Mucosa of rectum (tissue), 2 donors: ENCODE results near the gene PSD4.
"Not testable (repeated sequence)": the region's sequence is repeated elsewhere in the genome, so short reads cannot be mapped to it uniquely, and the experiment has no call there.

ENCODE experiments used
- H3K27ac ChIP-seq, 2 donors: one replicate each; pipeline ENCODE4 v1.7.0; 2013; ENCODE audit warnings: inconsistent platforms in 2 of 2, low read depth in 2 of 2, low read length in 2 of 2
- H3K27me3 ChIP-seq, 2 donors: one replicate each; pipeline ENCODE4 v1.7.0; 2013; ENCODE audit warnings: low read length in 2 of 2; ENCODE audit not compliant: control insufficient read depth in 2 of 2, insufficient read depth in 2 of 2
- H3K36me3 ChIP-seq, 2 donors: one replicate each; pipeline ENCODE4 v1.7.0; 2013; ENCODE audit warnings: low read length in 2 of 2; ENCODE audit not compliant: control insufficient read depth in 2 of 2, insufficient read depth in 2 of 2
- H3K4me1 ChIP-seq, 2 donors: one replicate each; pipeline ENCODE4 v1.7.0; 2013; ENCODE audit warnings: low read length in 2 of 2, mild to moderate bottlenecking in 1 of 2; ENCODE audit not compliant: control insufficient read depth in 2 of 2, insufficient read depth in 2 of 2
- H3K4me3 ChIP-seq, 2 donors: one replicate each; pipeline ENCODE4 v1.7.0; 2013; ENCODE audit warnings: low read length in 2 of 2
- H3K9ac ChIP-seq, 2 donors: one replicate each; pipeline ENCODE4 v1.7.0; 2013; ENCODE audit warnings: low read length in 2 of 2, low read depth in 1 of 2, mild to moderate bottlenecking in 1 of 2
- H3K9me3 ChIP-seq, 2 donors: one replicate each; pipeline ENCODE4 v1.7.0; 2013; ENCODE audit warnings: low read length in 2 of 2; ENCODE audit not compliant: control insufficient read depth in 2 of 2
- donor health status: healthy.
- donor health status: Normal muscosa, but diverticular disease.

Gene PSD4

GRCh38 chr2:113232123-113232522 is 58.4 kb downstream of the PSD4 start:
- no peak overlapping the region for H3K9ac ChIP-seq
- H3K4me1 ChIP-seq = peaks cover 0 to 4% of the 10 kb centered on the region in 2 donors
- H3K27ac ChIP-seq = no peak overlapping the region
- H3K27me3 ChIP-seq = no peaks in the 10 kb centered on the region
- no peak overlapping the region for H3K4me3 ChIP-seq
- no peaks in the 10 kb centered on the region for H3K36me3 ChIP-seq
- no peaks in the 10 kb centered on the region for H3K9me3 ChIP-seq

- H3K27me3 ChIP-seq = no peaks in the 10 kb centered on the region
- H3K9me3 ChIP-seq = no peaks in the 10 kb centered on the region
- H3K9ac ChIP-seq = no peak overlapping the region
- no peak overlapping the region for H3K4me3 ChIP-seq
- H3K4me1 ChIP-seq = peaks cover 0 to 4% of the 10 kb centered on the region in 2 donors
- no peak overlapping the region for H3K27ac ChIP-seq
- H3K36me3 ChIP-seq = no peaks in the 10 kb centered on the region
Observed at GRCh38 chr2:113232740-113233139, 59.0 kb downstream of the PSD4 start.

GRCh38 chr2:113233593-113234550 is 60.1 kb downstream of the PSD4 start:
- Histone ChIP-seq H3K27ac (no peak overlapping the region), H3K9me3 (no peaks in the 10 kb centered on the region), H3K9ac (no peak overlapping the region), H3K4me3 (no peak overlapping the region), H3K4me1 (peaks cover 0 to 4% of the 10 kb centered on the region in 2 donors), H3K27me3 (no peaks in the 10 kb centered on the region), H3K36me3 (no peaks in the 10 kb centered on the region)

GRCh38 chr2:113234721-113235346 is 61.1 kb downstream of the PSD4 start:
- H3K27me3 ChIP-seq = no peaks in the 10 kb centered on the region
- H3K36me3 ChIP-seq = no peaks in the 10 kb centered on the region
- no peak overlapping the region for H3K9ac ChIP-seq
- no peak overlapping the region for H3K27ac ChIP-seq
- no peaks in the 10 kb centered on the region for H3K9me3 ChIP-seq
- H3K4me3 ChIP-seq = peak overlapping the region in 1 of 2 donors; percentile 50
- peaks cover 2% of the 10 kb centered on the region in 2 donors for H3K4me1 ChIP-seq

GRCh38 chr2:113235347-113236226 is 61.8 kb downstream of the PSD4 start:
- H3K27ac ChIP-seq = peak overlapping the region in 1 of 2 donors; percentile 38
- H3K36me3 ChIP-seq, H3K9ac ChIP-seq, H3K27me3 ChIP-seq, H3K4me1 ChIP-seq, H3K9me3 ChIP-seq: not testable (repeated sequence)
- H3K4me3 ChIP-seq = peak overlapping the region in 1 of 2 donors; percentile 50

GRCh38 chr2:113236367-113237159 is 62.8 kb downstream of the PSD4 start:
- peak overlapping the region in 1 of 2 donors; percentile 50 for H3K4me3 ChIP-seq
- no peak overlapping the region for H3K9ac ChIP-seq
- no peaks in the 10 kb centered on the region for H3K36me3 ChIP-seq
- peak overlapping the region in 1 of 2 donors; percentile 23 for H3K27ac ChIP-seq
- H3K27me3 ChIP-seq = no peaks in the 10 kb centered on the region
- no peaks in the 10 kb centered on the region for H3K9me3 ChIP-seq
- H3K4me1 ChIP-seq = peaks cover 5 to 16% of the 10 kb centered on the region in 2 donors

- H3K9ac ChIP-seq = no peak overlapping the region
- H3K36me3 ChIP-seq = no peaks in the 10 kb centered on the region
- no peak overlapping the region for H3K4me3 ChIP-seq
- peaks cover 5 to 16% of the 10 kb centered on the region in 2 donors for H3K4me1 ChIP-seq
- no peaks in the 10 kb centered on the region for H3K27me3 ChIP-seq
- no peaks in the 10 kb centered on the region for H3K9me3 ChIP-seq
- no peak overlapping the region for H3K27ac ChIP-seq
Observed at GRCh38 chr2:113237604-113238160, 63.9 kb downstream of the PSD4 start.

GRCh38 chr2:113238871-113239839 is 65.4 kb downstream of the PSD4 start:
- Histone ChIP-seq H3K27ac (peak overlapping the region; percentile 19 to 53), H3K27me3 (no peaks in the 10 kb centered on the region), H3K9me3 (no peaks in the 10 kb centered on the region), H3K4me3 (no peak overlapping the region), H3K9ac (no peak overlapping the region), H3K36me3 (no peaks in the 10 kb centered on the region), H3K4me1 (peaks cover 5 to 16% of the 10 kb centered on the region in 2 donors)
